Smooth muscle cell of bladder (primary cell): ENCODE measurements around the gene PATE2. TPM values are rescaled to one million over a fixed set of nuclear protein-coding genes. Genes with fewer than 3 reads are reported as not detected.

Source experiments
- total RNA-seq: library from RNA; depleted of rRNA; stranded (reverse); fragments of >200 nt; gene quantifications from 2 replicates; pipeline ENCODE4 v1.2.3, GENCODE V29; 2014

The PATE2 gene
- not detected in 2 replicates for total RNA-seq

DNA sequence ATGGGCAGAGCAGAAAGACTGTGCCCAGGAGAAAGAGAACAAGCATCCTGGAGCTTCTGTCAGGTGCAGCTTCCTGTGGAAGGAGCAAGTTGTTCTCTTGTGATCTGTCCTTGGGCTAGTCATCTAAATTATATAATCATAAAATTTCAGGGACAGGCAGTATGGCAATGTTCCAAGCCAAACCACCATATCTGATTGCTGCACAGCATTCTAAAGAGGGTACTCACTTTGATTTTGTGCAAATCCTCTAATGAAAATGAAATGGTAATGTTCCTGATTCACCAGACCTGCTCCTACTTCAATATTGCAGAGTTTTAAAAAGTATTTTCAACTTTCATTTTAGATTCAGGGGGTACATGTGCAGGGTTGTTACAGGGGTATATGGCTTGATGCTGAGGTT lies at the start of gene PATE2:
Gene PATE2, minus strand, starts transcription at position 101 of the 400 bp plus-strand sequence. Its CDS starts 55 bp downstream, at position 46.

GRCh38 chr11:125787827-125788226 lies 9.2 kb upstream of the PATE2 start, which contains the start of gene PATE3:
PATE3 (plus strand) TSS chr11:125788127; CDS start chr11:125788152, 25 bp downstream.

GRCh38 chr11:125745979-125746378 lies 32.6 kb downstream of the PATE2 start, which contains the start of gene PATE1:
PATE1 (plus strand) TSS chr11:125746279; CDS start chr11:125746305, 26 bp downstream.

Other genes starting within 250 kb of the PATE2 start
- gene EI24, start 209.4 kb downstream of the PATE2 start, total RNA-seq, result 84.9 and 120 TPM in 2 replicates
- gene STT3A, start 186.0 kb downstream of the PATE2 start, total RNA-seq, result 320 and 332 TPM in 2 replicates
- gene CHEK1, start 153.7 kb downstream of the PATE2 start, total RNA-seq, result 16.1 and 20.5 TPM in 2 replicates
- gene ACRV1, start 98.0 kb downstream of the PATE2 start, total RNA-seq, result not detected in 2 replicates
- not detected in 2 replicates for gene PATE1, start 32.5 kb downstream of the PATE2 start, total RNA-seq
- gene PATE3, start 9.3 kb upstream of the PATE2 start, total RNA-seq, result not detected in 2 replicates
- not detected in 2 replicates for gene PATE4, start 54.5 kb upstream of the PATE2 start, total RNA-seq
- gene HYLS1, start 108.8 kb upstream of the PATE2 start, total RNA-seq, result 3.7 and 4.9 TPM in 2 replicates
- 11.4 and 13.0 TPM in 2 replicates for gene PUS3, start 124.4 kb upstream of the PATE2 start, total RNA-seq
- not detected in 2 replicates for gene DDX25, start 125.7 kb upstream of the PATE2 start, total RNA-seq
- 0.14 TPM in 1 of 2 replicates, not detected in the other for gene VSIG10L2, start 167.2 kb upstream of the PATE2 start, total RNA-seq